HG02610 (cell line): ENCODE measurements around the gene CXCR6.

Experiments
- ATAC-seq: cut with Tn5 transposase; IDR thresholded peaks from one replicate; pipeline ENCODE4 v1.9.1; 2021; ENCODE audit warnings: mild to moderate bottlenecking, moderate library complexity; ENCODE audit not compliant: unreplicated experiment

The CXCR6 gene

DNA sequence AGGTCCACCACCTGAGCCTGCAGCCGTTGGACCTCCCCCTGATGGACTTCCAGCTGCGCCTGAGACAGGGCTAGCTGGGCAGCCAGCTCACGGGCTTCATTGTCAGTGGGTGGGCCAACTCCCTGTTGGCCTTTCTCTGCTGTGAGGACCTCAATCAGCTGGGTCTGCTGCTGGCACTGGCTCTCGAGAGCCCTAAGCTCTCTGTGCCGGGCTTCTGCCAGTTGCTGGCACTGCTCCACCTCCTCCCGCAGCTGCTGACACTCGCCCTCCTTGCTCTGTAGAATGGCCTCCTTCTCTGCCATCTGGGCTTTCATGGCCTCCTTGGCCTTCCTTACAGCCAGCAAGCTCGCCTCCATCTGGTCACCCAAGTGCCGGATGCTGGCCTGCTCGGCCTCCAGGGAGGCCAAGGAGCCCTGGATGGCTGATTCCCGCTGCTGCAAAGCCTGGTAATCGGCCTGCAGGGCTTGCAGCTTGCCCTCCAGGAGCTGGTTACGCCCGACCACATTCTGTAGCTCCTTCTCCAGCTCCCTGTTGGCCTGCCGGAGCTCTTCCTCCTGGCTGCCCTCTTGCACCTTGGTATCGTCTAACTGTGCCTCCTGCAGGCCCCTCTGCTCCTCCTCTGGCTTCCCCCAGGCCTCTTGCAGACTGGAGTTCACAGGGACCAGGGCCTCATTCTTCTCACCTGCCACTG, 23.8 kb downstream of the CXCR6 start:
- no peak for ATAC-seq

DNA sequence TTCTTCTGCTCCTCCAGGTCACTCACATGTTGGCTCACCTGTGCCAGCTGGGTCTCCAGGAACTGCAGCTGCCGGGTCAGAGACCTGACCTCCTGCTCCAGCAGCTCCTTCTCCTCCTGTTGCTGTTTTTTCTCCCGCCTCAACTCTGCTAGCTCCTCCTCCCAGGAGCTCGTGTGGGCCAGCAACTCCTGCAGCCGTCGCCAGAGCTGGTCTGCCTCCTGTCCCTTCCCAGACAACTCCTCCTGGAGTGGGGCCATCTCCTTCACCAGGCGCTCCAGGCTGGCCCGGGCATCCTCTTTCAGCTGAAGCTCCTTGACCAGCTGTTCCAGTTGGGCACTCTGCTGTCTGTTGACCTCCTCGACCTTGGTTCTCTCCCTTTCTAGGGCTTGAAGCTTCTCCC, 24.5 kb downstream of the CXCR6 start:
- no peak for ATAC-seq

DNA sequence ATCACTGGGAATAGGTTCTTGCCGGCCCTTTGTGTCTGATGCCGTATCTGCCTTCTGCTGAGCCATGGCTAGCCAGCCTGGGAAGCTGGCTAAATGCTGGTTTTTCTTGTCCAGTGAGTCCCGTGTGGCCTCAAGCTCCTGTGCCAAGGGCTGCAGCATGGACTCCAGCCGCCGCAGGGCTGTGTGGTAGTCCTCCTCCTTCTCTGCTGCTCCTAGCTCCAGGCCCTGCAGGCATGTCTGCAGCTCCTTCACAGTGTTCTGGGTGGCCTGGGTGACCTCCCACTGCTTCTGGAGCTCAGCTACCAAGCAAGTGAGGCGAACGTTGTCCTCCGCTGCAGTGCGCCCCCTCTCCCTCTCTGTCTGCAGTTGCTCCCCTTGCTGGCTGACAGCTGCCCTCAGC, 24.9 kb downstream of the CXCR6 start:
- ATAC-seq: no peak

DNA sequence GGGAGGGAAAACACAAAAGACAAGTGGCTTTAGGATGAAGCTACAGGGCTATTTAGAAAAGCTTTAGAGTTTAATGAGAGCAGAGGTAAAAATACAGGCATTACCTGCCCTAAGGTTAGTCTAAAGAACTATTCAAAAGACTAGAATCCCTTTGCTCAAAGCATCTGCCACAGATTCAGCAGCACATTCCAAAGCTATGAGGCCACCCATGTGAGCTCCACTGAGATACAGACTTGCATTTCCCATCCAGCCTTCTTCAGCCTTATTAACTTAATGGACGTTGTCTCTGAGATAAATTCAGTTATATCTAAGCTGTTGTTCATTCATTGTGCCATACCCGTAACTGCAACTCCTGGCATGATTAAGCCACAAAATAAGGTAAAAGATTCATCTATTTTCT, 25.4 kb downstream of the CXCR6 start:
- no peak for ATAC-seq

DNA sequence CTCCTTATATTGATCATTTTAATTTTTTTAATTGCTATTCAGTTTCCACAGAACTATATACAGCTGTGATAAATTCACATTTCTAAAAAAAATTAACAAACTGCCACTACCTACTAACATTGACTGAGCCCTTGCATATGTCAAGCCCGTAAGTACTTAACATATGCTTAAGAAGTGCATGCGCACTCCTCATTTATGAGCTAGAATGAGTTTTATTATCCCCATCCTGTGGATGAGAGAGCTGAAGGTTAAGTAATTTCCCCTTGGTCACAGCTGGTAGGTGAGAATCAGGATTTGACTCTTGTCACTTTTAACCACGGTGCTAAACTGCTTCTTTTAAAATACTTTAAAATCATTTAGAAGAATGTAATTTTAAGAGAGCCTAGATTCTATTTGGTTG, 25.9 kb downstream of the CXCR6 start:
- ATAC-seq: no peak

DNA sequence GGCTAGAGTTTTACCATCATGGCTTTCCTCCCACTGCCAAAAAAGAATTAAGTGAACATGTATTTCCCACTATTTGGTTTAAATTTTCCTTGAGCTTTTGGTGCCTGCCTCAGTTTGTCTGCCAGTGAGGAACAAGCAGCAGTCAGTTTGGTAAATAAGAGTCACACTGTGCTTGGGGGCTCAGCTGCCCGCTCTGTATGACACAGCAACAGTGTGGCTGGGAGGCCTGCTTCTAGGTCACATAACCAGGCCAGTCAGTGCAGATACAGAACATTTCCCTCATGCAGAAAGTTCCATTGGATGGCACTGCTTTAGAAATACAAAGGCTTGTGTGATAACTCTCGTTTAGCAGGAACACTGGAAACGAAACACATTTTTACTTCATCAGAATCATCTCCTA, 26.7 kb downstream of the CXCR6 start:
- no peak for ATAC-seq

DNA sequence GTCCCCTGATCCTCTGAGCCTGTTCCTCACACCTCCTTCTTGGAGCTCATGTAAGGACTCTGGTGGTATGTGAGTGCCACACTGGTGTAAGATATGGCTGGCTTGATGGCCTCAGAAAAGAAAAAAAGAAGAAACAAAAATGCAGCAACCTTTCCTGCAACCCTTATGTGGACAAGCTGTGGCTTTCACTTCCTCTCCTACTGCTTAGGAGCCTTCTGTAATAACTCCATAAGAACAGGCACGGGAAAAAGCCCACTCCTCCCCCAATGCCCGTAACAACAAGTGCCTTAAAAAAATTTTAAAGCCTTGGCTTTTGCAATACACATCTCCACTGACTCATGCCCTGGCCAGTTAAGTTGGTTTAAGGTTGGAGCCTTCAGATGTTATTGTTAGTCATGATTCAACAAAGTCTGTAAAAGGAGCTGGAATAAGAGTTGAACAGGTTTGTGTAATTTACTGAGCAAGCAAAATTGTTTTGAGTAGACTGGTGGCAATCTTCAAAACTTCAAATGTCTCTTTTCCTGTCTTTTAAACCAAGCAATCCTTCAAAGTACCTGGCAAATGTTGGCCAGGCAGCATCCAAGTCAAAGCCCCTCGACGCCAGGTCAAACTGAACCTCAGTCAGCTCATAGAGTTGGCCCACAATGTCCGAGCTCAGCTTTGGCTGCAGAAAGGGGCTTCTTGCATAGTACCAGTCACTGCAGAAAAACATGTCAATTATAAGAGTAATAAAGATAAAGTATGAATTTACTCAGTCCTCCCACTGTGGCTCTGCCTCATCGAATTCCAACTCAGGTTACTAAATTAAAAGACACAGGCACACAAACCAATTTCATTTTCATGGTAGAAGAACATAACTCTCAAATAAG, 29.5 kb downstream of the CXCR6 start:
- no peak for ATAC-seq

DNA sequence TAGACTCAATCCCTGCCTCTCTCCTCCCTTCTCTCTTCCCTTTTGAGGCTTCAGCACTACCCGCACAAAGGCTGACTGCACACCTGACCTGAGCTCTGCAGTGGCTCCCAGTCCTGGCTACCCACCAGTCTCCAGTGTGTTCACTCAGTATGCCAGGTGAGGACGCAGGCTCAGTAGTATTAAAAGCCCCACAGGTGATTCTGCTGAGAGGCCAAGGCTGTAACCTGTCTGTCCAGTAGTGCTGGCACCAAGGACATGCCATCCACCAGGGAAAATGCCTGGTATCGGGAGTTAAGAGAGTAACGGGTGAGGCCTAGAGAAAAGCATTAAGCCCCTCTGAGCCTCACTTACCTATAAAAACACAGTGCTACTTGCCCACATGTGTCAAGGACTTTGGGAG, 31.4 kb downstream of the CXCR6 start:
- ATAC-seq: no peak

DNA sequence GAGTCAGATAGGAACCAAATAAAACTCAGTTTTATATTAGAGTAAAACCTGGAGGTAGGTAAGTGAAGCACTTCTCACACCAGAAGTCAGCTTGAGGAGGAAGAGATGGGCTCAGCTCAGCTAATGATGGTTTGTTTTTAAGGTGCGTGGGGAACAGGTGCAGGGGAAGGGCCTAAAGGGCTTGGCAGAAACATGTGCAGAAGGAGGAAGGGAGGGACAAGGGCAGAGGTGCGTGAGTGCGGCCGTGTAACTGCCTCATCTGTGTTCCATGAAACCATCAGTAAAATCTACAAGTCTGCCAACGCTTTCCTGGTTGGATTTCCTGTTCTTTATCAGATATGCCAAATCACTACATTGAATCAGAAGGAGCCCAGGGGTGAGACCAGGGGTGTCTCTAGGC, 32.4 kb downstream of the CXCR6 start:
- no peak for ATAC-seq

DNA sequence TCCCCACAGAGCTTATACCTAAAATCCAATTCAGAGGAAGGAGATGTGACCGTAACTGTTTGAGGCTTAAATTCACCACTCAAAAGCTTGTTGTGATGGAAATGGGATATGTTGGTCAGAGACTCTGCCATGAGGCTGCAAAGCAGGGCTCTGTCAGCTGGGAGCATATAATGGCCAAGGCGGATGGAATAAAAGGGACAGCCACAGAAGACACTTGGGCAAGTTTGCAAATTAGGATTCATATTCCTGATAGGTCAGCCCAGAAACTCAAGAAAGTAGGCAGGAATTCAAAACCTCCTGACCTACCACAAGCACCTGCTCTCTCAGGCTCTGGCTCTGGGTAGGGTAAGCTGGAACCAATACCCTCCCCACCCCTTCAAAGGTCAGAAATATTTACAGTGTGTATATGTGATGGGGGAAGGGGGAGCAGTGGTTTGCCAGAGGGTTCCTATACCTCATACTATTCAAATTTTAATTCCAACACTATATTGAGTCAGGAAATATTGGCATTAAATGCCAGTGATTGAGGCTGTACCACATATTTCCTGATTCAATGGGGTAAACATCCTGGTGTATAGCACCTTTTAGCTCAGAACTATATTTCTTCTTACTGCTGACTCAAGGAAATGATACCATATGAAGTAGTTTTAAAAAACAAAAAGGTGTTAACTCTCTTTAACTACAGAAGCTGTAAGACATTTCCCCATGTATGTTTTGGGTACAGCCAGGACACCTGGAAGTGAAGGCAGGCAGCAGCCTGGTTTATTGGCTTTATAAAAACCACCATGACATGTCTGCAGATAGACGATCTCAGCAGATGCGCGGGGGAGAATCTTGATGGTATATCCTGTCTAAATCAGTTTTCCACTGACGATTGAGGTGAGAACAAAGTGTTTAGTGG, 33.2 kb downstream of the CXCR6 start:
- ATAC-seq: no peak

DNA sequence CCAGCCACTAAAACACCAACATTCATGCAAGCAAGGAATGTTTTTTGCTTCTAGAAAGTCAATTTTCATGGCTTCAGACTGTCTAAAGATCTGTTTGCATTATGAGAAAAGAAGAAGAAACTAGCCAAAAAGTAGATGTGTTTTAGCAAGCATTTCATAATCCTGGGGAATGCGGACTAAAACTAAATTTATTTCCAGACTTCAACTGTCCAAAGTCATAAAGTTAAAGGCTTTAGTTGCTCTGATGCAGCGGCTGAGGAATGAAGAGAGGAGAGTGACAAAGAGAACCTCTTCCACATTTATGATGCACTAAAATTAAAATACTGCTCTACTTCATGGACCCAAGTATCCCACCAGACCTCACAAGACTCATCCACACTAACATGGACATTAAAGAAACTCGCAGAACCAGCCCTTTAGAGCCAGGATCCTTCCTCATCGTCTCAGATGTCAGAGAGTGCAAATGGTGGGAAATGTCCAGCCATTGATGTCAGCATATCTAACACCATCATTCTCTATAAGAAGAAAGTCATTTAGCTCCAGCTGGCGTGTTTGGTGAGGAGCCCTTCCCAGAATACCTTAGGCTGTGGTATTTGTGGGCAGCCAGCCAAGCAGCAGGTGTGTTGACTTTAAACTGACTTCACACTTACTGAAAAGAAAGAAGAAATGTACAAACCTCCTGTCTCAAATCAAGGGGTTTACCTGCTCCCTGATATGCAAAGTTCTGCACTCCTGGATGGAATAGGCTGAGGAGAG, 34.9 kb downstream of the CXCR6 start:
- no peak for ATAC-seq

DNA sequence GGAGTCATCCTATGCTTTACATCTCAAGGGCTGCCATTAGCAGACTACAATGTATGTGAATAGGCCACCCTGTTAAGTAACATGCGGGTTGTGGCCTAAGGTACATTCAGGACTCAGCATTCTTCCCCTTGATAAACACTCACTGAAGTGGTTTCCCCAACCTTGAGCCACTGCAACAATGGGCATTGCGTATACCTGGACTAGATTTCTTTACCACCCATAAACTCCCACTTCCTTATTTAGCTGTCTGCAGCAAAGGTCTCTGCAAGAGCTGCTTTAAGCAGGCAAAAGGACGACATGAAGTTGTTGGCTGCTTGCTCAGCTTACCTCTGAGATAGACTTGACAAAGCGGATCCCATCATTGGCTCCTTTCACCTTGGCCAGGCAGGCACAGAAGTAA, 36.1 kb downstream of the CXCR6 start:
- no peak for ATAC-seq

DNA sequence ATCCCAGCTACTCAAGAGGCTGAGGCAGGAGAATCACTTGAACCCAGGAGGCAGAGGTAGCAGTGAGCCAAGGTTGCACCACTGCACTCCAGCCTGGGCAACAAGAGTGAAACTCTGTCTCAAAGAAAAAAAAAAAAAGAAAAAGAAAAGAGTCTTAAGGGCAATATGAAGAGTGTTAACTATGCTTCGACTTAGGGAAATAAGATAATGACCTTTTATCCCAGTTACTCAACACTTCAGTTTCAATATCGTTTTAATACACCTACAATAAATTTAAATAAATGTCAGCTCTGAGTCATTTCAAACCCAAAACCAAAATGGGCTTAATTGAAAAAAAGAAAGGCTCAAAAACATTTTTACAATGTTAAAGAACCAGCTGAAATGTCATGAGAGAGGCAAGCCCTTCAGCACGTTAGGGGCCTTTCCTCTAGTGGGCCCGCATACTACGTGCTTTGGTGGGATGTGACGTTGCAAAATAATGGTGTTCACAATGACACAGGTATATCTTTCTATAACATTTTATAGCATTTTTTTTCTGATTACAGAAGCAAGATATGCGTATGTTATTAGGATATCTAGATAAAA, 37.1 kb downstream of the CXCR6 start:
- ATAC-seq: no peak

DNA sequence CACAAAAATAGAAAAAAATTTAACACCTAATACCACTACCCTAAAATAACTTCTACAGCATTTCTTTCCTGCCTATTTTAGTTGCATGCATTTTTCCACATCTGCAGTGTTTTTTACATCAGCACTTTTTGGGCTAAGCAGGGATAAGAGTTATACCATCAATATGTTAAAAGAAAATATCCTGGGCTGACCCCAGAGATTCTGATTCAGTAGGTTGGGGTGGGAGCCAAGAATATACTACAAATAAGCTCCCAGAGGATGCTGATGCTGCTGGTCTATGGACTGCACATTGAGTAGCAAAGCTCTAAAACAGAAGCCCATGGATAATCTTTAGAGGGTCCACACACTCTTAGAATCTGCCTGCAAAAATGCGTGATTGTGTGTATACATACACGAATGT, 37.6 kb downstream of the CXCR6 start:
- ATAC-seq: no peak

DNA sequence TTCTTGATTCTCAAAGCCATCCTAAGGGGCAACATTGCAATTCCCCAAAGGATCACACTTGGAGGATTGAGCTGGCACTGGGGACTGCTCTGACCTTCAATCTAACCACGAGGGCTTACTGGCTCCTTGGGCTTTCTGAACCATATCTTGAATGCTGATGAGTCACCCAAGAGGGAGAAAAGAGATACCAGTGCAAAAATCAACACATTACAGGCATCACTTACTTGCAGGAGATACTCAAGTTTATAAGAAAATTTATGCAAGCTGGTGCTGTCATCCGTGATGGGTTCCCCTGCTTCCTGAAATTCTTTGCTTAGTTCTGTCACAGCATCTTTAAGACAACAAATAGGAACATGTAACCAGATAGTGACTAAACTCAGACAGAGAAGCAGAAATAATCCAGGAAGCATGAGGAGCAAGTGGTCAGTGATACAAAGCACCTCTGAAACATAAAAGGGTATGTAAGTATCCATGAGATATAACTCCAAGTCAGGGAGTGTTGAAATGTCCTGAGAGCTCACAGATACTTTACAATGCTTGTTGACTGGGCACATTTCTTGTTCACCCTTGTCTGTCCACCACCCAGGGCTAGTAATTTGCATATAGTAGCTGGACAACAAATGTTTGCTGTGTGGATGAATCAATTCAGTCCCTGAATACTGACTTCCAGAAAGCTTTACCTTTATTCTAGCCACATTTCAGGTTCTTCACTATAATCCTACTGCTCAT, 38.2 kb downstream of the CXCR6 start:
- no peak for ATAC-seq

DNA sequence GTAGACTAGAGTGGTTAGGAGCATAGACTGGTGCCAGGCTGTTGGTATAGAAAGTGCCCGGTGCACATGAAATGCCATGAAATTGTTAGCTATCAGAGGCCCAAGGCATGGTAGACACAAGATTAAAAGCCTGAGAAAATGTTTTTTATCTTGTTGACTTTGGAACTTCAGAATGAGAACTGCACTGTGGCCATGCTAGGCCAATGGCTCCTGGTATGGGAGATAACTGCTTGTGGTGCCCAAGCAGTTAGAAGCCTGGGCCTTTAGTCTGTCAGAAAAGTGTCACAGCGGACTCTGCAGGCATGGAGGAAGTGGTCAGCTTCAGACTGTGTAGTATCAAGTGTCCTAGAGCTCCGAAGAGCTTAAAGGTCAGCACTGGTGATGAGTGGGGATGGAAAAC, 40.5 kb downstream of the CXCR6 start:
- ATAC-seq: no peak

DNA sequence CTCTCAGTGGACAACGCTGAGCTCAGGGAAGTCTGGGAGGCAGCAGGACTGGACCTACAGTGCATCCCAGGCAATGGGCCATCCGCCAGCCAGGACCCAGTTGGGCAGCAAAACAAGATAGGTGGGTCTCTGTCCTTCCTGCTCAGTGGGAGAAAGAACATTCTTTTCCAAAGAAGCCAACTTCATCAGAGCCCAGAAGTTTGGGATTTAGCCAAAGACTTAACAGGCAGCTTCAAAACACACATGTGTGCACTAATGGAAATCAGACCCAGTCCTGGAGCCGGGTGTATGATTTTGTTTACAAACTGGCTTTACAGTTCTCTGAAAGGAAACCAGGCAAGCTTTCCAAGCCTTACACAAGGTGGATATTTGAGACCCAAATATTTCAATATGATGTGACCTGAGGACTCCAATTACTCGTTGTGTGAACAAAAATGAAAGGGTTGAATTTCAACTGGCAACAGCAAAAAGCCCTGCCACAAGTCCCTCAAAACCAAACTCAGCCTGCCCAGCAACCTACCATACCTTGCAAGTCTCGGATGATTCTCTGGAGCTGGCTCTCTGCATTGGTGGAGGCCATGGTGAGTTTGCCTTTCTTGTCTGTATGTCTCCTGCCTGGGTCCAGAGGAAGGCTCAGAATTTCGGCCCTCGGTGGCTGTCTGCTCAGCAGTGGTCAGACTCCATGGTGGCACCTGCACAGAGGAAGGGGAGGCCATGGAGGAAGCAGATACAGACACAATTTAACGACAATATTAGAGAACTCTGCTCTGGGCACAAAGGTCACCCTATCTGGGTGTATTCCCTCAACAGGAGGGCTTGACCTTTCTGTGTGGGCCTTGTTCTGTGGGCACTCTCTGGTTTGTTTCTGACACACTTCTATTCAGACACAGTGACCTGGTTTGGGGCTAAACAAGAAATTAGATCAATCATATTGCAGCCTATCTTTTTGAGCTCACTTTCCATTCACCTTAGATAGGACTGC, 41.4 kb downstream of the CXCR6 start:
- no peak for ATAC-seq

DNA sequence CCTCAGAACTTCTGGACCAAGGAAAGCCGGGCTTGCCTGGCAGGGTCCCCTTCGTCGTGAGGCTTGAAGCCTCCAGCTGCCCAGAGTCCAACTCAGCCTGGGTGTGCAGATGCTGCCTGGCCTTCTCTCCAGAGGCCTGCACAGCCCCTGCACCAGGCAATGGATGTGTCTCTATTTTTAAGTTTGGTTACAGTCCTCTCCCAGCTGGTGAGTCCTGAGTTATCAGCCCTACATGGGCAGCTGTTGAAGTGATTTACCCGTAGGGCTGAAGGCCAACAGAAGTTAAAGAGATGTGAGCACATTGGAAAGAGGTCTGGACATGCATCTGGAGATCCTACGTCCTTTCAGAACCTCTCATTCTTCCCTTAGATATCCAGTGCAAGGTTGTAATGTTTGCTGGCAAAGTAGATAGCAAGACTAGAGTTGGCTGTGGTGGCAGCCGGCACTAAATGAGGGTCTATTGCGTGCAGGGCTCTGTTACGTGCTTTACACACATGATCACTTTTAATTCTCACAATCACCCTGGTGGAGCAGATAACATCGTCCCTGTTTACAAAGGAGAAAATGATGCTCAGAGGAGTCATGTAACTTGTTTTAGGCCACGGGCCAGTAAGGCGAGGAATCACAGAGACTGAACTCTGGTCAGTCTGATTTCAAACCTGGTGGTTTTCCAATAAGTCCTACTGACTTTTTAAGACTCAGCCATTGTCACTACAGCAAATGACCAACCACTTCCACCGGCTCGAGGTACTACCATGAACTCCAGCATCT, 42.5 kb downstream of the CXCR6 start:
- no peak for ATAC-seq
